Left colon (tissue), 2 donors: ENCODE measurements around the gene GNG14. TPM values are rescaled to one million over a fixed set of nuclear protein-coding genes. Genes with fewer than 3 reads are reported as not detected.
"Not testable (repeated sequence)": the region's sequence is repeated elsewhere in the genome, so short reads cannot be mapped to it uniquely, and the experiment has no call there.

Experiments used
- ATAC-seq: fragments of 200-7000 bp; cut with Tn5 transposase; one replicate; pipeline ENCODE4 v1.9.1; 2020; ENCODE audit warnings: mild to moderate bottlenecking, moderate library complexity
- DNase-seq, 2 donors: peaks; one replicate each; pipeline ENCODE4 v3.0.0-alpha.2; 2020
- intact Hi-C, 2 donors: fragments of 100-400 bp; cut with DNase I in 1 of 2; cut with micrococcal nuclease in 1 of 2; formaldehyde crosslinking; loops; one replicate each; pipeline versions ENCODE4 v1.11.2 to v1.14.0; 2022; cut with DNase I, micrococcal nuclease
- total RNA-seq, 2 donors: library from RNA; stranded (reverse); fragmentation: NEBNext Ultra II Directional; extraction: Animal tissue kit (Norgen Biotek cat#: 25700); gene quantifications; one replicate each; pipeline ENCODE4 v1.2.1, GENCODE V29; 2021
- donor health status: DM: no; HTN: no; CAD: no.
- donor health status: DM: yes; HTN: yes; CAD: no.

Gene GNG14
- total RNA-seq, 2 donors from 2014 or later: not detected

- ATAC-seq (no peak), DNase-seq (no peak)
- intact Hi-C loops: no loop called here
Measured at GRCh38 chr19:12665671-12666264, 22.0 kb upstream of the GNG14 start.

- intact Hi-C loops: no loop called here
Measured at GRCh38 chr19:12666265-12667048, 21.3 kb upstream of the GNG14 start, which contains the start of the genes MAN2B1 and WDR83. Gene MAN2B1, minus strand, starts transcription at chr19:12666742. Its CDS starts 41 bp downstream, at chr19:12666701. Gene WDR83, plus strand, starts transcription at chr19:12666807. Its CDS starts 2,984 bp downstream, at chr19:12669791.

GRCh38 chr19:12667731-12668302 is 20.0 kb upstream of the GNG14 start:
- intact Hi-C loops: no loop called here
- no peak for DNase-seq

More at GRCh38 chr19:12666265-12667048, 21.3 kb upstream of the GNG14 start, which contains the start of the genes MAN2B1 and WDR83:
- peak; percentile 56 to 84 for DNase-seq
- ATAC-seq: peak; percentile 79

GRCh38 chr19:12668346-12668745 is 19.5 kb upstream of the GNG14 start:
- no peak for ATAC-seq
- intact Hi-C loops: no loop called here
- DNase-seq: no peak

More at GRCh38 chr19:12667731-12668302, 20.0 kb upstream of the GNG14 start:
- ATAC-seq: no peak

GRCh38 chr19:12668932-12669269 is 18.9 kb upstream of the GNG14 start:
- DNase-seq: peak; percentile 69
- intact Hi-C loops: no loop called here
- peak; percentile 17 for ATAC-seq

- intact Hi-C loops: loop anchor here in 1 of 2 donors (10.0 kb wide), 1 partner anchor 105 kb away; no protein-coding TSS in a partner anchor
- peak; percentile 77 to 83 for DNase-seq
- peak; percentile 72 for ATAC-seq
Measured at GRCh38 chr19:12669270-12670158, 18.3 kb upstream of the GNG14 start.

GRCh38 chr19:12670159-12670928 is 17.5 kb upstream of the GNG14 start:
- no peak for DNase-seq
- ATAC-seq: no peak
- intact Hi-C loops: loop anchor here in 1 of 2 donors (10.0 kb wide), 1 partner anchor 106 kb away; no protein-coding TSS in a partner anchor

- ATAC-seq (no peak), DNase-seq (no peak)
- intact Hi-C loops: loop anchor here in 1 of 2 donors (10.0 kb wide), 1 partner anchor 108 kb away; no protein-coding TSS in a partner anchor
Measured at GRCh38 chr19:12672744-12673143, 15.1 kb upstream of the GNG14 start.

GRCh38 chr19:12675399-12675798 is 12.4 kb upstream of the GNG14 start:
- no peak for ATAC-seq
- intact Hi-C loops: loop anchor here in 1 of 2 donors (10.0 kb wide), 1 partner anchor 111 kb away; no protein-coding TSS in a partner anchor
- no peak for DNase-seq

- intact Hi-C loops: loop anchor here in 1 of 2 donors (10.0 kb wide), 1 partner anchor 111 kb away; no protein-coding TSS in a partner anchor
- ATAC-seq: no peak
- no peak for DNase-seq
Measured at GRCh38 chr19:12675940-12676339, 11.9 kb upstream of the GNG14 start.

- ATAC-seq (peak; percentile 58), DNase-seq (peak; percentile 78 to 88)
- intact Hi-C loops: loop anchor here in 1 of 2 donors (10.0 kb wide), 1 partner anchor 112 kb away; no protein-coding TSS in a partner anchor
Measured at GRCh38 chr19:12676384-12676792, 11.4 kb upstream of the GNG14 start.

GRCh38 chr19:12676928-12677327 is 10.9 kb upstream of the GNG14 start:
- no peak for DNase-seq
- intact Hi-C loops: loop anchor here in 1 of 2 donors (10.0 kb wide), 1 partner anchor 112 kb away; no protein-coding TSS in a partner anchor
- ATAC-seq: no peak

- intact Hi-C loops: loop anchor here in 1 of 2 donors (10.0 kb wide), 1 partner anchor 113 kb away; no protein-coding TSS in a partner anchor
- not testable (repeated sequence) for DNase-seq, ATAC-seq
Measured at GRCh38 chr19:12678039-12678438, 9.8 kb upstream of the GNG14 start.

GRCh38 chr19:12680034-12680433 is 7.8 kb upstream of the GNG14 start:
- no peak for ATAC-seq
- no peak for DNase-seq
- intact Hi-C loops: no loop called here

- intact Hi-C loops: no loop called here
- ATAC-seq (peak; percentile 88), DNase-seq (peak; percentile 93 to 95)
Measured at GRCh38 chr19:12681074-12681987, 6.5 kb upstream of the GNG14 start, which contains the start of gene DHPS. Gene DHPS, minus strand, starts transcription at chr19:12681880. Its CDS starts 114 bp downstream, at chr19:12681766.

GRCh38 chr19:12685831-12686230 is 2.0 kb upstream of the GNG14 start:
- DNase-seq (no peak), ATAC-seq (no peak)
- intact Hi-C loops: no loop called here
